Neural progenitor cell (in vitro differentiated cells): Measurements from ENCODE around the gene DSE.

ENCODE experiments used
- CTCF ChIP-seq: fragments of 200-600 bp; sonication (generic); IDR thresholded peaks from 2 replicates; pipeline ENCODE4 v1.5.1; 2017; ENCODE audit warnings: antibody characterized with exemption, mild to moderate bottlenecking
- EZH2 ChIP-seq: fragments of 200-600 bp; sonication (generic); IDR thresholded peaks from 2 replicates; pipeline ENCODE4 v1.6.1; 2017; ENCODE audit warnings: antibody characterized with exemption, mild to moderate bottlenecking, moderate library complexity
- EZH2phosphoT487 ChIP-seq: fragments of 200-600 bp; sonication (generic); IDR thresholded peaks from 2 replicates; pipeline ENCODE4 v1.6.1; 2017; ENCODE audit warnings: antibody characterized with exemption

- TF ChIP-seq CTCF (no peak), EZH2 (no peak), EZH2phosphoT487 (no peak)
Measured at GRCh38 chr6:116430860-116431259, 60.1 kb downstream of the DSE start.
